Activated CD8-positive, alpha-beta T cell treated with anti-CD3 and anti-CD28 coated beads, Interleukin-2, amount 10 ng/mL, durations not matched to agents 7 days and 5 days (primary cell): Measurements from ENCODE around the gene NR0B2. TPM values are rescaled to one million over a fixed set of nuclear protein-coding genes. Genes with fewer than 3 reads are reported as not detected.

ENCODE experiments used
- ATAC-seq: fragments of 150-1000 bp; cut with Tn5 transposase; one replicate; pipeline ENCODE4 v1.10.0; 2021; ENCODE audit warnings: moderate library complexity
- CTCF ChIA-PET: fragments of 350-600 bp; sonication (Branson Sonifier 250); formaldehyde crosslinking; loops from one replicate; lab custom pipeline; 2021; ENCODE audit warnings: antibody characterized with exemption; lab: Charles Lee
- POLR2A ChIA-PET: fragments of 350-600 bp; sonication (Branson Sonifier 250); formaldehyde crosslinking; loops from one replicate; lab custom pipeline; 2021; ENCODE audit warnings: antibody characterized with exemption; lab: Charles Lee
- DNase-seq: peaks from one replicate; pipeline ENCODE4 v3.0.0-alpha.2; 2020
- H3K27ac Mint-ChIP-seq: one replicate; pipeline ENCODE4 v1.8.0; 2021; ENCODE audit warnings: mild to moderate bottlenecking, mixed read lengths
- H3K27me3 Mint-ChIP-seq: one replicate; pipeline ENCODE4 v1.8.0; 2021; ENCODE audit warnings: low read depth, mixed read lengths
- H3K36me3 Mint-ChIP-seq: one replicate; pipeline ENCODE4 v1.8.0; 2021; ENCODE audit warnings: low read depth, mixed read lengths
- H3K4me1 Mint-ChIP-seq: one replicate; pipeline ENCODE4 v1.8.0; 2021; ENCODE audit warnings: low read depth, mixed read lengths
- H3K4me3 Mint-ChIP-seq: one replicate; pipeline ENCODE4 v1.8.0; 2021; ENCODE audit warnings: mild to moderate bottlenecking, mixed read lengths
- H3K9me3 Mint-ChIP-seq: one replicate; pipeline ENCODE4 v1.8.0; 2022; ENCODE audit warnings: mixed read lengths; ENCODE audit not compliant: insufficient read depth
- total RNA-seq, 2 experiments: library from RNA; stranded (reverse); gene quantifications; one replicate each; pipeline ENCODE4 v1.2.3, GENCODE V29; 2021

Gene NR0B2
- total RNA-seq, 2 experiments from 2014 or later, result not detected

DNA sequence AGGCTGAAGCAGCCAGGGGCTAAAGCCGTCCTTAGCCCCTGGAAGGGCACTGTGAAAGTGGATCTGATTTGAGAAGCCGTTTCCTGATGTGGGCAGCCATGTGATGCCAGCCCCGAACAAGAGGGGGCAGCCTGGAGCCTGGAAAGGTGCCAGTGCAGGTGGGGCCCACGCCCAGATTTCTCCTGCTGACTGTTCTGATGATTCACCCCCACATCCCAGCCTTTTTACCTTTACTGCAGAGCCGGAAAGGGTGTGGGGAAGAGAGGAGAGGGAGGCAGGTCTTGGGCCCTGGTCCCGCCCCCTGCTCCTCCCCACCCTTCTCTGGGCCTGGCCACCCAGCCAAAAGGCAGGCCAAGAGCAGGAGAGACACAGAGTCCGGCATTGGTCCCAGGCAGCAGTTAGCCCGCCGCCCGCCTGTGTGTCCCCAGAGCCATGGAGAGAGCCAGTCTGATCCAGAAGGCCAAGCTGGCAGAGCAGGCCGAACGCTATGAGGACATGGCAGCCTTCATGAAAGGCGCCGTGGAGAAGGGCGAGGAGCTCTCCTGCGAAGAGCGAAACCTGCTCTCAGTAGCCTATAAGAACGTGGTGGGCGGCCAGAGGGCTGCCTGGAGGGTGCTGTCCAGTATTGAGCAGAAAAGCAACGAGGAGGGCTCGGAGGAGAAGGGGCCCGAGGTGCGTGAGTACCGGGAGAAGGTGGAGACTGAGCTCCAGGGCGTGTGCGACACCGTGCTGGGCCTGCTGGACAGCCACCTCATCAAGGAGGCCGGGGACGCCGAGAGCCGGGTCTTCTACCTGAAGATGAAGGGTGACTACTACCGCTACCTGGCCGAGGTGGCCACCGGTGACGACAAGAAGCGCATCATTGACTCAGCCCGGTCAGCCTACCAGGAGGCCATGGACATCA, 50.7 kb downstream of the NR0B2 start, which contains the start of gene SFN:
Gene SFN (plus strand): TSS at position 369 of the 904 bp plus-strand sequence. CDS start 64 bp downstream, at position 433.
- ChIA-PET POLR2A (interaction anchor here (0.7 to 2.4 kb wide), 3 partner anchors 30 to 362 kb away, joined by 3 to 10 read pairs (median 3); partner anchors contain the start of gene PIGV), CTCF (interaction anchor here (0.7 to 5.6 kb wide), 4 partner anchors 9 to 30 kb away, joined by 3 to 40 read pairs (median 15); partner anchors contain the start of gene GPN2)
- peaks cover 40% of the 10 kb centered on the region for H3K4me1 Mint-ChIP-seq
- no peaks in the 10 kb centered on the region for H3K27me3 Mint-ChIP-seq
- peak within 1 kb of the TSS; percentile 94 for H3K4me3 Mint-ChIP-seq
- no peaks in the 10 kb centered on the region for H3K9me3 Mint-ChIP-seq
- H3K27ac Mint-ChIP-seq, result peak within 1 kb of the TSS; percentile 97
- no peaks in the 10 kb centered on the region for H3K36me3 Mint-ChIP-seq
- DNase-seq, result peak; percentile 62
- no peak for ATAC-seq

DNA sequence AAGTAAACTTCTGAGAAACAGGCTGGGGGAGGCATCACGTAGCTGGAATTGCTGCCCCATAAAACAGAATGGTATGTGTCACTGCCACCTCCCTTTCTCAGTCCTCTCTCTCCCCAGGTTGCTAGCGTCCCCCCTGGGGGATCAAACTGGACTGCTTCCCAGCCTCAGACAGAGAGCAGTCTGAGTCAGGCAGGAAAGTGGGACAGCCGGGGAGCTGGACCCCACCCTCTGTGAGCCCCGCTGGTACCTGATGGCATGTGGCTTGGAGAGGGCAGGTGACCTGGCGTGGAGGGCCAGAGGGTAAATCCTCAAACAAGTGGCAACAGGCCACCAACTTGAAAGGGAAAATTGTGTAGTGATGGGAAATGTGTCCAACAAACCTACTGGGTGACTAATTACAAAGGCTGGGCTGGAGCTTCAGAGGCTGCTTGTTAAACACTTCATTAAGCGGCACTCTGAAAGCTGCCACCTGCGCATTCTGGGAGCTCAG, 51.8 kb downstream of the NR0B2 start:
- ATAC-seq, result no peak
- H3K27ac Mint-ChIP-seq, result peak overlapping the region; percentile 61
- no peak overlapping the region for H3K4me3 Mint-ChIP-seq
- H3K36me3 Mint-ChIP-seq, result peaks cover 2% of the 10 kb centered on the region
- ChIA-PET CTCF (interaction anchor here (0.6 to 5.6 kb wide), 3 partner anchors 26 to 260 kb away, joined by 3 to 40 read pairs (median 3); partner anchors contain the start of gene GPN2), POLR2A (interaction anchor here (0.7 to 1.6 kb wide), 2 partner anchors 28 to 74 kb away, joined by 3 to 4 read pairs; partner anchors contain the start of genes GPN2 and PIGV)
- no peak for DNase-seq
- no peaks in the 10 kb centered on the region for H3K27me3 Mint-ChIP-seq
- H3K4me1 Mint-ChIP-seq, result peaks cover 35% of the 10 kb centered on the region
- H3K9me3 Mint-ChIP-seq, result no peaks in the 10 kb centered on the region

Other genes with a start within 250 kb of the NR0B2 start
- gene ARID1A, start 218.0 kb downstream of the NR0B2 start, total RNA-seq, result 100 to 1,000 TPM; 122 to 123 TPM
- 10 to 100 TPM; 19.9 to 20.3 TPM for gene PIGV, start 126.0 kb downstream of the NR0B2 start, total RNA-seq
- gene ZDHHC18, start 87.3 kb downstream of the NR0B2 start, total RNA-seq, result 10 to 100 TPM; 47.6 to 50.9 TPM
- gene SFN, start 50.8 kb downstream of the NR0B2 start, total RNA-seq, result 1 to 10 TPM; 1.8 to 1.9 TPM
- 10 to 100 TPM; 28.9 to 32.8 TPM for gene GPN2, start 23.7 kb downstream of the NR0B2 start, total RNA-seq
- 10 to 100 TPM; 14.9 to 16.4 TPM for gene GPATCH3, start 13.5 kb downstream of the NR0B2 start, total RNA-seq
- 10 to 100 TPM; 85.1 to 91.2 TPM for gene NUDC, start 7.8 kb upstream of the NR0B2 start, total RNA-seq
- not detected for gene KDF1, start 46.5 kb upstream of the NR0B2 start, total RNA-seq
- gene TRNP1, start 79.7 kb upstream of the NR0B2 start, total RNA-seq, result not detected
- gene TENT5B, start 98.9 kb upstream of the NR0B2 start, total RNA-seq, result not detected
- gene SLC9A1, start 241.2 kb upstream of the NR0B2 start, total RNA-seq, result 10 to 100 TPM; 28.3 to 29.0 TPM